ENCODE data around the gene FGR.
A peak's percentile ranks its signal among the peaks of the same experiment; 100 is the strongest.

The FGR gene

GRCh38 chr1:27585684-27586083 is 49.3 kb downstream of the FGR start:
- DNase-seq (ENCODE audit: low spot score) = no peak

GRCh38 chr1:27584453-27584852 is 50.5 kb downstream of the FGR start:
- no peak for DNase-seq (ENCODE audit: low spot score)

- no peak for DNase-seq (ENCODE audit: low spot score)
These were observed 51.5 kb downstream of the FGR start for GRCh38 chr1:27583479-27583878.

- DNase-seq (ENCODE audit: low spot score) = no peak
These were observed 53.2 kb downstream of the FGR start for GRCh38 chr1:27581823-27582243.

GRCh38 chr1:27577504-27578188 is 57.3 kb downstream of the FGR start:
- DNase-seq (ENCODE audit: low spot score) = no peak

GRCh38 chr1:27576806-27577227 is 58.2 kb downstream of the FGR start:
- DNase-seq (ENCODE audit: low spot score) = no peak

GRCh38 chr1:27575840-27576331 is 59.1 kb downstream of the FGR start:
- DNase-seq (ENCODE audit: low spot score) = no peak

GRCh38 chr1:27574871-27575831 is 59.8 kb downstream of the FGR start:
- DNase-seq (ENCODE audit: low spot score) = peak; percentile 70

GRCh38 chr1:27574001-27574781 is 60.8 kb downstream of the FGR start:
- no peak for DNase-seq (ENCODE audit: low spot score)

GRCh38 chr1:27572679-27573426 is 62.1 kb downstream of the FGR start:
- DNase-seq (ENCODE audit: low spot score) = no peak

- DNase-seq (ENCODE audit: low spot score) = no peak
These were observed 62.8 kb downstream of the FGR start for GRCh38 chr1:27572019-27572678.

- DNase-seq (ENCODE audit: low spot score) = no peak
These were observed 63.5 kb downstream of the FGR start for GRCh38 chr1:27571439-27572018.

- DNase-seq (ENCODE audit: low spot score) = no peak
These were observed 64.2 kb downstream of the FGR start for GRCh38 chr1:27570784-27571183.

GRCh38 chr1:27570356-27570755 is 64.6 kb downstream of the FGR start:
- no peak for DNase-seq (ENCODE audit: low spot score)

- no peak for DNase-seq (ENCODE audit: low spot score)
These were observed 65.3 kb downstream of the FGR start for GRCh38 chr1:27569506-27570291.

- no peak for DNase-seq (ENCODE audit: low spot score)
These were observed 65.9 kb downstream of the FGR start for GRCh38 chr1:27569088-27569460.

- DNase-seq (ENCODE audit: low spot score) = peak; percentile 63
These were observed 66.5 kb downstream of the FGR start for GRCh38 chr1:27568300-27569087.

GRCh38 chr1:27567971-27568299 is 67.0 kb downstream of the FGR start:
- no peak for DNase-seq (ENCODE audit: low spot score)

GRCh38 chr1:27567146-27567526 is 67.8 kb downstream of the FGR start:
- no peak for DNase-seq (ENCODE audit: low spot score)

Measured in kidney capillary endothelial cell (primary cell).